KOPT-K1 (cell line): Measurements from ENCODE around the gene ALKAL2.

Source experiments
- H3K27ac ChIP-seq: fragments of 200-600 bp; sonication (generic); 2 replicates; pipeline ENCODE4 v1.5.1; 2016; ENCODE audit warnings: antibody characterized with exemption, mild to moderate bottlenecking, low read depth, low read length; ENCODE audit not compliant: poor library complexity, severe bottlenecking
- H3K36me3 ChIP-seq: fragments of 200-600 bp; sonication (generic); 2 replicates; pipeline ENCODE4 v1.5.1; 2017; ENCODE audit warnings: antibody characterized with exemption, mild to moderate bottlenecking, low read length, moderate library complexity; ENCODE audit not compliant: insufficient read depth
- H3K9me3 ChIP-seq: fragments of 200-600 bp; sonication (generic); 2 replicates; pipeline ENCODE4 v1.5.1; 2017; ENCODE audit warnings: antibody characterized with exemption, low read length, mild to moderate bottlenecking; ENCODE audit not compliant: insufficient read depth, poor library complexity, severe bottlenecking

Gene ALKAL2

GRCh38 chr2:252001-252602, 35.8 kb downstream of the ALKAL2 start:
- Histone ChIP-seq H3K36me3 (peaks cover 7% of the 10 kb centered on the region; the same call in 1 of the 2 replicates), H3K27ac (no peak overlapping the region), H3K9me3 (peaks cover under 1% of the 10 kb centered on the region)

DNA sequence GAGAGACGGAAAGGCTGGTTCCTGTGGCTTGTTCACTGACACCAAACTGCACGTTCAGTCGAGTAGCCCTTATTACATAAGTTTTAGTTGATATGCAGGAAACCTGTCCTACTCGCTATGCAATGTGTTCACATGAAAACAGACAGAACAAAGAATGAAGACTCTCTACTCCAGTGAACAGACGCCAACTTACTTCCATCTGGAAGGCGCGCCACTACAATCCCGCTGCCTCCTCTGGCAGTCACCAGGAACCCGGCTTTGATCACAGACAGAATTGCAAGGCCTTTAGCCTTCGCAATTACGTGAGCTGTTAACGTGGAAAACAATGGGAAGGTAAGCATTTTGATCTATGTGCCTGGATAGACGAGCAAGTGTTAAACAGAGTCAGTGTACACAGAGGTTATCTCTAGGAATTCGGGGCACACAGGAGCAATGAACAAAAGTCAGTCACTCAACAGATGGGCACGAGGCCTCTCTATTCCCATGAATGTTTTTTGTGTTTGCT, 38.3 kb downstream of the ALKAL2 start:
- Histone ChIP-seq H3K27ac (no peak overlapping the region), H3K36me3 (peaks cover 13% of the 10 kb centered on the region; the same call in 1 of the 2 replicates)

GRCh38 chr2:248724-249123, 39.2 kb downstream of the ALKAL2 start:
- H3K27ac ChIP-seq = no peak overlapping the region
- peaks cover 15% of the 10 kb centered on the region; the same call in 1 of the 2 replicates for H3K36me3 ChIP-seq
- H3K9me3 ChIP-seq = no peaks in the 10 kb centered on the region

More for the DNA sequence above, 38.3 kb downstream of the ALKAL2 start:
- H3K9me3 ChIP-seq = no peaks in the 10 kb centered on the region

GRCh38 chr2:246489-247144, 41.3 kb downstream of the ALKAL2 start:
- no peak overlapping the region for H3K27ac ChIP-seq
- H3K36me3 ChIP-seq = peaks cover 15% of the 10 kb centered on the region; the same call in 1 of the 2 replicates
- no peaks in the 10 kb centered on the region for H3K9me3 ChIP-seq

GRCh38 chr2:244547-244946, 43.3 kb downstream of the ALKAL2 start:
- Histone ChIP-seq H3K27ac (no peak overlapping the region), H3K9me3 (no peaks in the 10 kb centered on the region), H3K36me3 (peaks cover 12% of the 10 kb centered on the region; the same call in 1 of the 2 replicates)

- no peaks in the 10 kb centered on the region; the same call in 1 of the 2 replicates for H3K36me3 ChIP-seq
- H3K9me3 ChIP-seq = no peaks in the 10 kb centered on the region
- H3K27ac ChIP-seq = no peak overlapping the region
These were observed 49.0 kb downstream of the ALKAL2 start for GRCh38 chr2:238869-239268.

- Histone ChIP-seq H3K36me3 (no peaks in the 10 kb centered on the region), H3K9me3 (no peaks in the 10 kb centered on the region), H3K27ac (no peak overlapping the region)
These were observed 49.5 kb downstream of the ALKAL2 start for GRCh38 chr2:238431-238830.

DNA sequence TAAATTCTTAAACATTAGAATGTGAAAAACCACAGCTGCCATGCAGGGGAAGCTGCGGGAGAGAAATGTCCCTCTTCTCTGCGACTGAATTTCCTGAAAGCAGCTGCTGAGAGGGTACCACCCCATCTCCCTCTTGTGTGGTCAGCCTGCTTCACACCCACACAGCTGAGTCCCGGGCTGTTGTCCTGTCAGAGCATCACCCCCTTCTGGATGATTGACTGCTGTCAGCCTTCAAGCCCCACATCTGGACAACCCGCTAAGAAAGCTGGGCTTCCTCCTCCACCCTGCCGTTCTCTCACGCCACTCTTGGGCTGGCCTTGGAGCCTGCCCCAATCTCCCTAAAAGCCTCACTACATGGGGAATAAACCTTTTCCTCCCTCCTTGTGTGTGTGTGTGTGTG, 50.0 kb downstream of the ALKAL2 start:
- Histone ChIP-seq H3K9me3 (no peaks in the 10 kb centered on the region), H3K27ac (no peak overlapping the region), H3K36me3 (no peaks in the 10 kb centered on the region)

GRCh38 chr2:236993-237539, 50.8 kb downstream of the ALKAL2 start:
- Histone ChIP-seq H3K36me3 (no peaks in the 10 kb centered on the region), H3K27ac (no peak overlapping the region), H3K9me3 (no peaks in the 10 kb centered on the region)

DNA sequence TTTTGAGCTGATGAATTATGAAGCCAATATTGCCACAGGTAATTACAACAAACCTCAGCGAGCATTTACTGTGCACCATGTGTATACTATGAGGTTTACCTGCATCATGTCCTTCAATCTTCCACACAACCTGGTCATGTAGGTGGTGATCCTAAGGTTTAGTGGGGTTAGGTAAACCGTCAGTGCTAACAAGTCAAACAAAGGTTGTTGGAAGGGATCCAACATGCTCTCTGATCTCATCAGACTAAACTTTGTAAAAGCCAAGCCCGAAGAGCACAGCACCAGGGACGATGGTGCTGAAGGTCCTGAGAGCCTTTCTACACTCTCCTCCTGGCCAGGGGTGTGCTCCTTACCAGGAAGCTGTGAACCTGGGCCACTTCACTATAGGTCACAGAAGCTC, 53.5 kb downstream of the ALKAL2 start:
- Histone ChIP-seq H3K9me3 (no peaks in the 10 kb centered on the region), H3K36me3 (no peaks in the 10 kb centered on the region), H3K27ac (no peak overlapping the region)

GRCh38 chr2:233030-233429, 54.9 kb downstream of the ALKAL2 start:
- Histone ChIP-seq H3K9me3 (no peaks in the 10 kb centered on the region), H3K36me3 (0 out of 2 replicates have a peak, but pooled peaks cover 4% of the 10 kb centered on the region), H3K27ac (no peak overlapping the region)

GRCh38 chr2:231521-232185, 56.2 kb downstream of the ALKAL2 start:
- H3K36me3 ChIP-seq = peaks cover 7% of the 10 kb centered on the region; the same call in 1 of the 2 replicates
- no peaks in the 10 kb centered on the region for H3K9me3 ChIP-seq
- no peak overlapping the region for H3K27ac ChIP-seq
